ENCODE measurements around the gene TRRAP.
"Not testable (repeated sequence)": the region's sequence is repeated elsewhere in the genome, so short reads cannot be mapped to it uniquely, and the experiment has no call there.

The TRRAP gene

DNA sequence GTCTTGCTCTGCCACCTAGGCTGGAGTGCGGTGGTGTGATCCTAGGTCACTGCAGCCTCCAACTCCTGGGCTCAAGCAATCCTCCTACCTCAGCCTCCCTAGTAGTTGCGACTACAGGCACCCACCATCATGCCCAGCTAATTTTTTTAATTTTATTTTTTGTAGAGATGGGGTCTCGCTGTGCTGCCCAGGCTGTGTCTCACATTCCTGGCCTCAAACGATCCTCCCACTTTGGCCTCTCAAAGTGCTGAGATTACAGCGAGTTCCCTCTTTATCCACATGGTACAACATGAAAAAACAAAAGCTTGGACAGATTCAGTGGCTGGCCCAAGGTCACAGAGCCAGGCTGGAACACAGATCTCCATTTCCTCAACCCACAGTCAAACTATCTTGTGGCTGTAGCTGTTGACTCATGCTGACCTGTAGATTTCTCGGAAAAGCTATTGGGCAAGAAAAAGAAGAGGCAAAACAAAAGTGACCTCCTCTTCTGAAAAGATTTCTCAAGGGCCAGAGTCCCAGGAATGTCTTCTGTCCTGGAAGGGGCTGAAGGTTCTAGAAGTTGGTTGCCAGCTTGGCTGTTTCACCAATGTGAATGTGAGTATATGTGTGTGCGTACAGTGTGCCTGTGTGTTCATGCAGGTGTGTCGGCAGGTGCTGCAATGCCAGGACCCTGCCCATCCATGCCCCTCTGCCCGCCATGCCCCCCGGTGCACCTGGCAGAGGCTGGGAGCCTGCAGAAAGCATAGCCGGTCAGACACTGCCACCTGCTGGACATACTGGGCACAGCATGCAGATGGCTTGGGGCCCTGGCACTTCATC, 36.9 kb upstream of the TRRAP start (continued):
- TF ChIP-seq ZBTB10 (tag by site-specific recombination; IDR thresholded peaks at IDR 0.05) (no peak), ZNF423 (tag by site-specific recombination; IDR thresholded peaks at IDR 0.05) (no peak), ZNF580 (tag by site-specific recombination; IDR thresholded peaks at IDR 0.05) (no peak), ZNF677 (tag by site-specific recombination; IDR thresholded peaks at IDR 0.05) (no peak), ZNF426 (tag by site-specific recombination; IDR thresholded peaks at IDR 0.05) (no peak), ZBTB21 (tag by site-specific recombination; IDR thresholded peaks at IDR 0.05) (no peak), ZNF747 (tag by site-specific recombination; IDR thresholded peaks at IDR 0.05) (no peak), PATZ1 (tag by site-specific recombination; IDR thresholded peaks at IDR 0.05) (peak; percentile 46; the same call in 1 of the 2 replicates), ZNF169 (tag by site-specific recombination; IDR thresholded peaks at IDR 0.05) (no peak)
- TF ChIP-seq, protein P1, sequence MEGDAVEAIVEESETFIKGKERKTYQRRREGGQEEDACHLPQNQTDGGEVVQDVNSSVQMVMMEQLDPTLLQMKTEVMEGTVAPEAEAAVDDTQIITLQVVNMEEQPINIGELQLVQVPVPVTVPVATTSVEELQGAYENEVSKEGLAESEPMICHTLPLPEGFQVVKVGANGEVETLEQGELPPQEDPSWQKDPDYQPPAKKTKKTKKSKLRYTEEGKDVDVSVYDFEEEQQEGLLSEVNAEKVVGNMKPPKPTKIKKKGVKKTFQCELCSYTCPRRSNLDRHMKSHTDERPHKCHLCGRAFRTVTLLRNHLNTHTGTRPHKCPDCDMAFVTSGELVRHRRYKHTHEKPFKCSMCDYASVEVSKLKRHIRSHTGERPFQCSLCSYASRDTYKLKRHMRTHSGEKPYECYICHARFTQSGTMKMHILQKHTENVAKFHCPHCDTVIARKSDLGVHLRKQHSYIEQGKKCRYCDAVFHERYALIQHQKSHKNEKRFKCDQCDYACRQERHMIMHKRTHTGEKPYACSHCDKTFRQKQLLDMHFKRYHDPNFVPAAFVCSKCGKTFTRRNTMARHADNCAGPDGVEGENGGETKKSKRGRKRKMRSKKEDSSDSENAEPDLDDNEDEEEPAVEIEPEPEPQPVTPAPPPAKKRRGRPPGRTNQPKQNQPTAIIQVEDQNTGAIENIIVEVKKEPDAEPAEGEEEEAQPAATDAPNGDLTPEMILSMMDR (tag by site-specific recombination; IDR thresholded peaks at IDR 0.05): peak; percentile 97

GRCh38 chr7:98842552-98842951, 35.8 kb upstream of the TRRAP start:
- H3K9me3 ChIP-seq (ENCODE audit: control insufficient read depth, insufficient read depth, low read depth, low read length); H3K36me3 ChIP-seq (ENCODE audit: control insufficient read depth in 2 of 2, insufficient read depth in 1 of 2, low read length in 2 of 2); H3K4me3 ChIP-seq (ENCODE audit: low read depth, low read length); H3K4me1 ChIP-seq (ENCODE audit: control insufficient read depth, insufficient read depth, low read length); POLR2A ChIA-PET; H3K27ac ChIP-seq (ENCODE audit: extremely low read depth, low read depth, low read length): not testable (repeated sequence)
- CTCF ChIA-PET: interaction anchor here (0.5 to 4.6 kb wide), 21 partner anchors 11 to 547 kb away, joined by 3 to 65 read pairs (median 4); partner anchors contain the start of gene TRRAP
- peak; percentile 91 for TF ChIP-seq ZNF121 (tag by site-specific recombination; IDR thresholded peaks at IDR 0.05)

GRCh38 chr7:98848918-98849317, 29.4 kb upstream of the TRRAP start:
- ChIA-PET CTCF (interaction anchor here (0.8 kb wide), 1 partner anchor 8 kb away, joined by 6 read pairs; no protein-coding TSS in a partner anchor), POLR2A (no interaction called here)
- no peaks in the 10 kb centered on the region; a peak in 1 of 3 replicates for H3K36me3 ChIP-seq (ENCODE audit: control insufficient read depth in 2 of 2, insufficient read depth in 1 of 2, low read length in 2 of 2)
- H3K4me3 ChIP-seq (ENCODE audit: low read depth, low read length): no peak overlapping the region
- TF ChIP-seq, protein P2, sequence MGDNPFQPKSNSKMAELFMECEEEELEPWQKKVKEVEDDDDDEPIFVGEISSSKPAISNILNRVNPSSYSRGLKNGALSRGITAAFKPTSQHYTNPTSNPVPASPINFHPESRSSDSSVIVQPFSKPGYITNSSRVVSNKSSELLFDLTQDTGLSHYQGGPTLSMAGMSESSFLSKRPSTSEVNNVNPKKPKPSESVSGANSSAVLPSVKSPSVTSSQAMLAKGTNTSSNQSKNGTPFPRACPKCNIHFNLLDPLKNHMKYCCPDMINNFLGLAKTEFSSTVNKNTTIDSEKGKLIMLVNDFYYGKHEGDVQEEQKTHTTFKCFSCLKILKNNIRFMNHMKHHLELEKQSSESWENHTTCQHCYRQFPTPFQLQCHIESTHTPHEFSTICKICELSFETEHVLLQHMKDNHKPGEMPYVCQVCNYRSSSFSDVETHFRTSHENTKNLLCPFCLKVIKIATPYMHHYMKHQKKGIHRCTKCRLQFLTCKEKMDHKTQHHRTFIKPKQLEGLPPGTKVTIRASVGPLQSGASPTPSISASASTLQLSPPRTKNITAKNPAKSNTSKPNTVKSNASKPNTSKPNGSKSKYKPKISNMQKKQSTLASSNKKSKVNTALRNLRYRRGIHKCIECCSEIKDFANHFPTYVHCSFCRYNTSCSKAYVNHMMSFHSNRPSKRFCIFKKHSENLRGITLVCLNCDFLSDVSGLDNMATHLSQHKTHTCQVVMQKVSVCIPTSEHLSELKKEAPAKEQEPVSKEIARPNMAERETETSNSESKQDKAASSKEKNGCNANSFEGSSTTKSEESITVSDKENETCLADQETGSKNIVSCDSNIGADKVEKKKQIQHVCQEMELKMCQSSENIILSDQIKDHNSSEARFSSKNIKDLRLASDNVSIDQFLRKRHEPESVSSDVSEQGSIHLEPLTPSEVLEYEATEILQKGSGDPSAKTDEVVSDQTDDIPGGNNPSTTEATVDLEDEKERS (tag by site-specific recombination; IDR thresholded peaks at IDR 0.05): 0 out of 2 replicates have a peak, but pooled peaks have one; percentile 25
- TF ChIP-seq ZNF146 (tag by site-specific recombination; IDR thresholded peaks at IDR 0.05): no peak
- H3K9me3 ChIP-seq (ENCODE audit: control insufficient read depth, insufficient read depth, low read depth, low read length): no peaks in the 10 kb centered on the region
- H3K27ac ChIP-seq (ENCODE audit: extremely low read depth, low read depth, low read length): no peak overlapping the region
- H3K4me1 ChIP-seq (ENCODE audit: control insufficient read depth, insufficient read depth, low read length): no peaks in the 10 kb centered on the region; the same call in 1 of the 2 replicates

Measured in HEK293 (cell line).